ENCODE results near the gene PIGK.

DNA sequence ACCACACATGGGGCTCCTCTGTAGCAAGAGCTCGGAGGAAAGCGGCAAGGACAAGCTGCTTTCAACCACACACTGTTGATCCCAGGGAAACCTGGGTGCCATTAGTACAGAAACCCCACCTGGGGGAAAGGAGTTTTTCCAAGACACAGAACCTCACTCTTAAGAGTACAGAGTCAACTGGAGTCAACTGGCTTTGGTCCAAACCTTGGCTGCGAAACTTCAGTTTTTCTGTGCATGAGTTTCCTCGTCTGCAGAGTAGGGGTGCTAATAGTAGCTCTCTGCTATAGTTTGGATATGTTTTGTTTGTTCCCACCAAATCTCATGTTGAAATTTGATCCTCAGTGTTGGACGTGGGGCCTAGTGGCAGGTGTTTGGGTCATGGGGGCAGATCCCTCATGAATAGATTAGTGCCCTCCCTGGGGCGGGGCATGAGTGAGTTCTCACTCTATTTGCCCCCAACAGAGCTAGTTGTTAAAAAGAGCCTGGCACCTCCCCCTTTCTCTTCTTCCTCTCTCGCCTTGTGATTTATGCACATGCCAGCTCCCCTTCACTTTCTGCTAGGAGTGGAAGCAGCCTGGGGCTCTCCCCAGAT is 161.1 kb downstream of the PIGK start:
- no peak for TF ChIP-seq POLR2A (IDR thresholded peaks at IDR 0.05)
- TF ChIP-seq, protein P1, sequence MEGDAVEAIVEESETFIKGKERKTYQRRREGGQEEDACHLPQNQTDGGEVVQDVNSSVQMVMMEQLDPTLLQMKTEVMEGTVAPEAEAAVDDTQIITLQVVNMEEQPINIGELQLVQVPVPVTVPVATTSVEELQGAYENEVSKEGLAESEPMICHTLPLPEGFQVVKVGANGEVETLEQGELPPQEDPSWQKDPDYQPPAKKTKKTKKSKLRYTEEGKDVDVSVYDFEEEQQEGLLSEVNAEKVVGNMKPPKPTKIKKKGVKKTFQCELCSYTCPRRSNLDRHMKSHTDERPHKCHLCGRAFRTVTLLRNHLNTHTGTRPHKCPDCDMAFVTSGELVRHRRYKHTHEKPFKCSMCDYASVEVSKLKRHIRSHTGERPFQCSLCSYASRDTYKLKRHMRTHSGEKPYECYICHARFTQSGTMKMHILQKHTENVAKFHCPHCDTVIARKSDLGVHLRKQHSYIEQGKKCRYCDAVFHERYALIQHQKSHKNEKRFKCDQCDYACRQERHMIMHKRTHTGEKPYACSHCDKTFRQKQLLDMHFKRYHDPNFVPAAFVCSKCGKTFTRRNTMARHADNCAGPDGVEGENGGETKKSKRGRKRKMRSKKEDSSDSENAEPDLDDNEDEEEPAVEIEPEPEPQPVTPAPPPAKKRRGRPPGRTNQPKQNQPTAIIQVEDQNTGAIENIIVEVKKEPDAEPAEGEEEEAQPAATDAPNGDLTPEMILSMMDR (IDR thresholded peaks at IDR 0.05) = no peak
